Measurements from ENCODE around the gene BRCA1.
A peak's percentile ranks its signal among the peaks of the same experiment; 100 is the strongest.

Gene BRCA1

DNA sequence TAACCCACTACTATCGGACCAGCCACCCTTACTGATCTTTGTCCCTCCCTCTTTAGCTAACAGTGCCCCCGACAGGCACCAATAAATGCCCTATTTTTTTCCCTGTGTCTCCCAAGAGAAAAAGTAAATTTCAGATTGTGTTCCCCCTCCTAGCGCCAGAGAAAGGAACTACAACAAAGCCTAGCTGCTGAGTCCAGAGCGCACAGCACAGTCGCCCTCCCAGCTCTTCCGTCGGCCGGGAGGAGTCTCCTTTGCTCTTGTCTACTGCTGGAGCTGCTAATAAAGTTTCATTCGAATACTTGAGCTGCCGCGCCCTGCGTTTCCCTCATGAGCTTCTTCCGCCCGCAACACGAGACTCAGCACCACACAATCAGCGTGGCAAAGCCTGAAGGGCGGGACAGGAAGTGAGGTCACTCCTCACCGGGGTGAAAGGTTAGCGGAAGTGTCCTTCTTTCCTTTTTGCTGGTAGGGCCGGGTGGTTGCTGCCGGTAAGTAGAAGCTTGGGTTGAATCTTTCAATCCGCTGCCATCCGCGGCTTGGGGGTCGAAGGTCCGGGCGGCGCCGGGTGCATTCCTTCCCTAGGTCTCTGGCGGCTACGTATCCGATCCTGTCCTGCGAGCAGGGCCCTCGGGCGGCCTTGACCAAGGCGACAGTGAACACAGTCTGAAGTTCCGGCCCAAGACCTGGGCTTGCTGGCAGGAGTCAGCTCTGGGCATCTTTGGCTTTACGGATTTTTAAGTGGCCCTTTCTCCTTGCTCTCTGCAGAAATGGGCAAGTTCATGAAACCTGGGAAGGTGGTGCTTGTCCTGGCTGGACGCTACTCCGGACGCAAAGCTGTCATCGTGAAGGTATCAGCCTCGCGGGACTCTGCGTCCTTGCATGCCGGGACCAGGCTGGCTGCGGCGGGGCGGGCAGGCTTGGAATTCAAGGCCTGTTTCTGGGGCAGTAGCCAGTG lies 126.9 kb downstream of the BRCA1 start, which contains the start of gene RPL27:
Gene RPL27 (plus strand): TSS at position 436 of the 955 bp plus-strand sequence. CDS start 332 bp downstream, at position 768.
- DNase-seq (ENCODE audit: low read depth in 1 of 2, low spot score in 1 of 2): peak; percentile 99 to 100
- peak within 1 kb of the TSS; percentile 92 for H3K4me3 ChIP-seq (replicated peaks; ENCODE audit: insufficient read depth, low read length)
- TF ChIP-seq GABPA (IDR thresholded peaks at IDR 0.05; ENCODE audit: low read depth) (peak; percentile 93), POLR2AphosphoS5 (IDR thresholded peaks at IDR 0.05; ENCODE audit: low read depth) (peak; percentile 95), SPI1 (IDR thresholded peaks at IDR 0.05; ENCODE audit: borderline replicate concordance, low read depth) (peak; percentile 58; the same call in 1 of the 2 replicates)
- TF ChIP-seq, protein P1, sequence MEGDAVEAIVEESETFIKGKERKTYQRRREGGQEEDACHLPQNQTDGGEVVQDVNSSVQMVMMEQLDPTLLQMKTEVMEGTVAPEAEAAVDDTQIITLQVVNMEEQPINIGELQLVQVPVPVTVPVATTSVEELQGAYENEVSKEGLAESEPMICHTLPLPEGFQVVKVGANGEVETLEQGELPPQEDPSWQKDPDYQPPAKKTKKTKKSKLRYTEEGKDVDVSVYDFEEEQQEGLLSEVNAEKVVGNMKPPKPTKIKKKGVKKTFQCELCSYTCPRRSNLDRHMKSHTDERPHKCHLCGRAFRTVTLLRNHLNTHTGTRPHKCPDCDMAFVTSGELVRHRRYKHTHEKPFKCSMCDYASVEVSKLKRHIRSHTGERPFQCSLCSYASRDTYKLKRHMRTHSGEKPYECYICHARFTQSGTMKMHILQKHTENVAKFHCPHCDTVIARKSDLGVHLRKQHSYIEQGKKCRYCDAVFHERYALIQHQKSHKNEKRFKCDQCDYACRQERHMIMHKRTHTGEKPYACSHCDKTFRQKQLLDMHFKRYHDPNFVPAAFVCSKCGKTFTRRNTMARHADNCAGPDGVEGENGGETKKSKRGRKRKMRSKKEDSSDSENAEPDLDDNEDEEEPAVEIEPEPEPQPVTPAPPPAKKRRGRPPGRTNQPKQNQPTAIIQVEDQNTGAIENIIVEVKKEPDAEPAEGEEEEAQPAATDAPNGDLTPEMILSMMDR (IDR thresholded peaks at IDR 0.05; ENCODE audit: insufficient read depth, low read length): peak; percentile 68
- TF ChIP-seq, protein P2, sequence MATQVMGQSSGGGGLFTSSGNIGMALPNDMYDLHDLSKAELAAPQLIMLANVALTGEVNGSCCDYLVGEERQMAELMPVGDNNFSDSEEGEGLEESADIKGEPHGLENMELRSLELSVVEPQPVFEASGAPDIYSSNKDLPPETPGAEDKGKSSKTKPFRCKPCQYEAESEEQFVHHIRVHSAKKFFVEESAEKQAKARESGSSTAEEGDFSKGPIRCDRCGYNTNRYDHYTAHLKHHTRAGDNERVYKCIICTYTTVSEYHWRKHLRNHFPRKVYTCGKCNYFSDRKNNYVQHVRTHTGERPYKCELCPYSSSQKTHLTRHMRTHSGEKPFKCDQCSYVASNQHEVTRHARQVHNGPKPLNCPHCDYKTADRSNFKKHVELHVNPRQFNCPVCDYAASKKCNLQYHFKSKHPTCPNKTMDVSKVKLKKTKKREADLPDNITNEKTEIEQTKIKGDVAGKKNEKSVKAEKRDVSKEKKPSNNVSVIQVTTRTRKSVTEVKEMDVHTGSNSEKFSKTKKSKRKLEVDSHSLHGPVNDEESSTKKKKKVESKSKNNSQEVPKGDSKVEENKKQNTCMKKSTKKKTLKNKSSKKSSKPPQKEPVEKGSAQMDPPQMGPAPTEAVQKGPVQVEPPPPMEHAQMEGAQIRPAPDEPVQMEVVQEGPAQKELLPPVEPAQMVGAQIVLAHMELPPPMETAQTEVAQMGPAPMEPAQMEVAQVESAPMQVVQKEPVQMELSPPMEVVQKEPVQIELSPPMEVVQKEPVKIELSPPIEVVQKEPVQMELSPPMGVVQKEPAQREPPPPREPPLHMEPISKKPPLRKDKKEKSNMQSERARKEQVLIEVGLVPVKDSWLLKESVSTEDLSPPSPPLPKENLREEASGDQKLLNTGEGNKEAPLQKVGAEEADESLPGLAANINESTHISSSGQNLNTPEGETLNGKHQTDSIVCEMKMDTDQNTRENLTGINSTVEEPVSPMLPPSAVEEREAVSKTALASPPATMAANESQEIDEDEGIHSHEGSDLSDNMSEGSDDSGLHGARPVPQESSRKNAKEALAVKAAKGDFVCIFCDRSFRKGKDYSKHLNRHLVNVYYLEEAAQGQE (IDR thresholded peaks at IDR 0.05; ENCODE audit: insufficient replicate concordance, low read depth): peak; percentile 81
- H3K27ac ChIP-seq (replicated peaks): peak within 1 kb of the TSS; percentile 94
- no peaks in the 10 kb centered on the region for H3K27me3 ChIP-seq (ENCODE audit: insufficient read depth, poor library complexity, severe bottlenecking)

DNA sequence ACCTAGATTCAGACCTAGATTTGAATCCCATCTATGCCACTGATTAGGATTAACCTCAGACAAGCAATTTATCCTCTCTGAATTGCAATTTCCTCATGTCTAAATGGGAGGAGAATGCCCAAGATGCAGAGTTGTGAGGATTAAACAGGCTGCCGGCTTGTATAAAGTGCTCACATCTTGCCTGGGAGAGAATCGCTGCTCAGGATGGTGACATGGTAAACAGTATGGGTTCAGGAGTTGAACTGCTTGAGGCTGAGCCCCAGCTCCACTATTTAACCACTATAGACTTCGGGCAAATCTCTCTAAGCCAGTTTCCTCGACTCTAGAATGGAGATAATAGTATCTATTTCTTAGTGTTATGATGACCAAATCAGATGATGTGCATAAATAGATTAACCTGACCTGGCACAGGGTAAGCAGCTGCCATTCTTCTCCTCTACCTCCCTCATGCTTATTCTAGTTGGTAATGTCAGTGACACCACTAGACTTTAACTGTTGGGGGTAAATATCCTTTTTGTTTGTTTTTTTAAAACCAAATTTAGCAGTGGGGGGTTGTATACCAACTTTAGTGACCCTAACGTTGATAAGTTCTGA lies 127.7 kb downstream of the BRCA1 start:
- no peak for DNase-seq (ENCODE audit: low read depth in 1 of 2, low spot score in 1 of 2)
- Histone ChIP-seq H3K27me3 (ENCODE audit: insufficient read depth, poor library complexity, severe bottlenecking) (no peaks in the 10 kb centered on the region), H3K27ac (replicated peaks) (peak overlapping the region; percentile 41), H3K4me3 (replicated peaks; ENCODE audit: insufficient read depth, low read length) (peak overlapping the region; percentile 26)
- TF ChIP-seq, protein P1 (IDR thresholded peaks at IDR 0.05; ENCODE audit: insufficient read depth, low read length): no peak
- TF ChIP-seq GABPA (IDR thresholded peaks at IDR 0.05; ENCODE audit: low read depth) (no peak), POLR2AphosphoS5 (IDR thresholded peaks at IDR 0.05; ENCODE audit: low read depth) (no peak), SPI1 (IDR thresholded peaks at IDR 0.05; ENCODE audit: borderline replicate concordance, low read depth) (no peak)
- TF ChIP-seq, protein P2 (IDR thresholded peaks at IDR 0.05; ENCODE audit: insufficient replicate concordance, low read depth): no peak
